Colonic mucosa (tissue), 4 donors: Measurements from ENCODE around the gene APBB1IP. TPM values are rescaled to one million over a fixed set of nuclear protein-coding genes. Genes with fewer than 3 reads are reported as not detected.

Source experiments
- DNase-seq: peaks from one replicate; pipeline ENCODE4 v3.0.0-alpha.2; 2020
- H3K27ac ChIP-seq: fragments of 200-600 bp; one replicate; pipeline ENCODE4 v1.8.0; 2021
- H3K27me3 ChIP-seq: fragments of 200-600 bp; one replicate; pipeline ENCODE4 v1.8.0; 2021
- H3K36me3 ChIP-seq: fragments of 200-600 bp; one replicate; pipeline ENCODE4 v1.8.0; 2021
- H3K4me1 ChIP-seq: fragments of 200-600 bp; one replicate; pipeline ENCODE4 v1.8.0; 2021; ENCODE audit warnings: mild to moderate bottlenecking
- H3K4me3 ChIP-seq: fragments of 200-600 bp; one replicate; pipeline ENCODE4 v1.8.0; 2021
- H3K9ac ChIP-seq, 2 donors: one replicate each; pipeline ENCODE4 v1.7.0; 2013; ENCODE audit warnings: control low read depth in 2 of 2, low read depth in 2 of 2, low read length in 2 of 2
- H3K9me3 ChIP-seq: fragments of 200-600 bp; one replicate; pipeline ENCODE4 v1.8.0; 2021
- intact Hi-C: fragments of 100-400 bp; cut with DNase I; formaldehyde crosslinking; loops from one replicate; pipeline ENCODE4 v1.14.1; 2022
- total RNA-seq, 2 donors: library from RNA; stranded (reverse); fragmentation: NEBNext Ultra II Directional in 1 of 2; extraction: Animal tissue kit (Norgen Biotek cat#: 25700) in 1 of 2; gene quantifications; one replicate each; pipeline ENCODE4 v1.2.1, GENCODE V29; 2021
- TF ChIP-seq, protein P1 (sequence below): fragments of 200-600 bp; IDR thresholded peaks from one replicate; pipeline ENCODE4 v1.8.0; 2022; ENCODE audit warnings: antibody characterized with exemption, mild to moderate bottlenecking
- donor health status: healthy.
- donor health status: DM: no; HTN: no; CAD: no.
- donor health status: DM: no; HTN: no; CAD: no.

APBB1IP gene
- total RNA-seq, 2 donors from 2014 or later, result 2.1 to 2.8 TPM

DNA sequence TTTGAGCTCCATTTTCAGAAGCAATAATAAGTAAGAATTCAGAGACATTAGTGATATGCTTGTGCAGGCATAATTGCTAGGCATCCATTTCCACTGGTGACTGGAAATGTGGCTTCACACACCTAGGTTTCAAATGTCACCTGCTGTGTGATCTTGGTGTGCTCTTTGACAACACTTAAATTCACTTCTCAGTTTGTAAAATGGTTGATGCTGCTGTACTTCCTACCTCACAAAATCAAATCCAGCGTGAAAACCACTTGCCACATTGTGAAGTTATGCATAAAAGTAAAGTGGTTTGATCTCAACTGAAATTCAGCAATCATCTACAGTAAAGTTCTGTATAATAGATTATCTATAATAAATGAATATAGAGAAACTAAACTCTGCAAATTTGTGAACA is 82.4 kb downstream of the APBB1IP start:
- H3K4me1 ChIP-seq, result no peaks in the 10 kb centered on the region
- intact Hi-C loops, result no loop called here
- H3K9me3 ChIP-seq, result no peaks in the 10 kb centered on the region
- no peak overlapping the region for H3K9ac ChIP-seq
- no peaks in the 10 kb centered on the region for H3K27me3 ChIP-seq
- no peaks in the 10 kb centered on the region for H3K36me3 ChIP-seq
- H3K4me3 ChIP-seq, result no peak overlapping the region
- DNase-seq, result no peak
- no peak overlapping the region for H3K27ac ChIP-seq
- TF ChIP-seq, protein P1, sequence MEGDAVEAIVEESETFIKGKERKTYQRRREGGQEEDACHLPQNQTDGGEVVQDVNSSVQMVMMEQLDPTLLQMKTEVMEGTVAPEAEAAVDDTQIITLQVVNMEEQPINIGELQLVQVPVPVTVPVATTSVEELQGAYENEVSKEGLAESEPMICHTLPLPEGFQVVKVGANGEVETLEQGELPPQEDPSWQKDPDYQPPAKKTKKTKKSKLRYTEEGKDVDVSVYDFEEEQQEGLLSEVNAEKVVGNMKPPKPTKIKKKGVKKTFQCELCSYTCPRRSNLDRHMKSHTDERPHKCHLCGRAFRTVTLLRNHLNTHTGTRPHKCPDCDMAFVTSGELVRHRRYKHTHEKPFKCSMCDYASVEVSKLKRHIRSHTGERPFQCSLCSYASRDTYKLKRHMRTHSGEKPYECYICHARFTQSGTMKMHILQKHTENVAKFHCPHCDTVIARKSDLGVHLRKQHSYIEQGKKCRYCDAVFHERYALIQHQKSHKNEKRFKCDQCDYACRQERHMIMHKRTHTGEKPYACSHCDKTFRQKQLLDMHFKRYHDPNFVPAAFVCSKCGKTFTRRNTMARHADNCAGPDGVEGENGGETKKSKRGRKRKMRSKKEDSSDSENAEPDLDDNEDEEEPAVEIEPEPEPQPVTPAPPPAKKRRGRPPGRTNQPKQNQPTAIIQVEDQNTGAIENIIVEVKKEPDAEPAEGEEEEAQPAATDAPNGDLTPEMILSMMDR, result no peak

DNA sequence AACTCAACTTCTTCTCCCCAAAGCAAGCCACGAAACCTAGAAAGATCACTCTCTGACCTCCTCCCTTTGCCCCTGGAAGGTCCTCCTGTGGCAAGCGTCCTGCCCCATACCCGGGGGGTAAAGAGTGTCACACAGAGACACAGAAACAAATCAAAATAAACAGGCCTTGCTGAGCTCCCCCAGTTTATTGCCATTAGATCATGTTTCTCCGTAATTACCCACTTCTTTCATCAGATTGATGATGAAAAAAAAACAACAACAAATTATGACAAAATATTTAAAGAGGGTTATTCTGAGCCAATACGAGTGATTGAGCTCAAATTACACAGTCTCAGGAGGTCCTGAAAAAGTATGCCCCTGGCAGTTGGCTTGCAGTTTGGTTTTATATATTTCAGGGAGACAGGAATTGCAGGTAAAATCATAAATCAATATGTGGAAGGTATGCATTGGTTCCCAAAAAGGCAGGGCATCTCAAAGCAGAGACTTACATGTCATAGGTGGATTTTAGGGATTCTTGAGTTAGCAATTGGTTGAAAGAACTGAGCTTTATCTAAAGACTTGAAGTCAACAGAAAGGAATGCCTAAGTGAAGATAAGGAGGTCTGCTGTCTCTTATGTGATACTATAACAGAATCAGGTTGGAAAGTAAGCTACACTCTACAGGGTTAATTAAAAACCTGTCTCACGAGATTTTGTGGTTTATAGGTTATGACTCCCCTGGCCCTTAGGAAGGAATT is 86.2 kb downstream of the APBB1IP start:
- Histone ChIP-seq H3K4me3 (no peak overlapping the region), H3K36me3 (no peaks in the 10 kb centered on the region), H3K27me3 (no peaks in the 10 kb centered on the region), H3K9ac (no peak overlapping the region), H3K27ac (no peak overlapping the region), H3K4me1 (no peaks in the 10 kb centered on the region), H3K9me3 (no peaks in the 10 kb centered on the region)
- intact Hi-C loops, result no loop called here
- DNase-seq, result no peak
- TF ChIP-seq, protein P1, result no peak

DNA sequence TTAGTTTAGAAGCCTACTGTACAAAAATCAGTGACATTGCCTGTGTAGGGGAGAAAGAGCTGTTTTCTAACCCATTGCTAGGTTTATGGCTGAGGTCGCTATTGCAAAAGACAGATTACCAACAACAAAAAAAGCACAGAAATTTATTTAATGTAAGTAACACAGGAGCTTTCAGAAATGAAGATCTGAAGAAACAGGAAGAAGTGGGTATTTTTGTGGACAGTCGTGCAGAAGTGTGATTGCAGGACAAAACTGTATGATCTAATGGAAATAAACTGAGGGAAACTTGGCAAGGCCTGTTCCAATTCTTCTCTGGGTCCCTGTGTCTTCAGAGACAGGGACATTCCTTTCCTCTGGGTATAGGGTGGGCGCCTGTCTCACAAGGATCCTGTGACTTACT is 87.4 kb downstream of the APBB1IP start:
- Histone ChIP-seq H3K27ac (no peak overlapping the region), H3K4me1 (no peaks in the 10 kb centered on the region), H3K4me3 (no peak overlapping the region), H3K36me3 (no peaks in the 10 kb centered on the region), H3K27me3 (no peaks in the 10 kb centered on the region), H3K9ac (no peak overlapping the region), H3K9me3 (no peaks in the 10 kb centered on the region)
- intact Hi-C loops, result no loop called here
- DNase-seq, result no peak
- TF ChIP-seq, protein P1, result no peak

DNA sequence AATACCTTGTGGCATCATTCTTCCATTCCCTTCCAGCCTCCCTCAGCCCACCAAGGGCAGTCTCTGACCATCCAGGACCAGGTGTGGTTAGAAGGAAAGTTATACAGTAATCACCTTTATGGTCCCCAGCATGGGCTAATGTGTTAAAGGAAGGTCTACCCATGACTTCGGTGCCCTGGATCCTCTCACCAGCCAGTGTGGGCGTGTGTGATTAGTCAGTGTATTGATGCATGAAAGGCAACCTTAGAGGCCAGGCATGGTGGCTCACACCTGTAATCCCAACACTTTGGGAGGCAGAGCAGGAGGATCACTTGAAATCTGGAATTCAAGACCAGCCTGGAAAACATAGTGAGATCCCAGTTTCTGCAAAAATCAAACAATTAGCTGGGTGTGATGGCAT is 88.9 kb downstream of the APBB1IP start:
- H3K36me3 ChIP-seq, result no peaks in the 10 kb centered on the region
- TF ChIP-seq, protein P1, result no peak
- no peaks in the 10 kb centered on the region for H3K27me3 ChIP-seq
- no peak for DNase-seq
- intact Hi-C loops, result no loop called here
- H3K9me3 ChIP-seq, result no peaks in the 10 kb centered on the region
- no peak overlapping the region for H3K9ac ChIP-seq
- H3K27ac ChIP-seq, result no peak overlapping the region
- no peaks in the 10 kb centered on the region for H3K4me1 ChIP-seq
- no peak overlapping the region for H3K4me3 ChIP-seq

DNA sequence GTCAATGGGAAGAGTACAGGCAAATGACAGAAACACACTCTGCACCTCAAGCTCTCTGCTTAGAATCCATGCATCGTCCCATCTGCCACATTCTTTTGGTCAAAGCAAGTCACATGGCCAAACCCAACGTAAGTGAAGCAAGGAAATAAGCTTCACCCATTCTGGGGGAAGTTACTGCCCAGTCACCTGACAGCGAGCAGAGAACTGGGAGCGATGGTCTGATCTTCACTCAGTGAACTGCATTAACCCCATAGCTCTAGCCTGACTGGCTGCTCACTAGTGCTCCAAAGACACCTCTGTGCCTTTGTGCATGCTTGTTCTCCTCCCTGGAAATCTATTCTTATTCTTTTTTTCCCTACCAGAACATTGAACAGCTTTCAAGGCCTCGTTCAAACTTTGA is 89.9 kb downstream of the APBB1IP start:
- intact Hi-C loops, result no loop called here
- DNase-seq, result no peak
- no peak overlapping the region for H3K27ac ChIP-seq
- no peaks in the 10 kb centered on the region for H3K9me3 ChIP-seq
- TF ChIP-seq, protein P1, result no peak
- H3K4me3 ChIP-seq, result no peak overlapping the region
- H3K36me3 ChIP-seq, result no peaks in the 10 kb centered on the region
- H3K27me3 ChIP-seq, result no peaks in the 10 kb centered on the region
- no peak overlapping the region for H3K9ac ChIP-seq
- H3K4me1 ChIP-seq, result no peaks in the 10 kb centered on the region
